Uterine smooth muscle cell (primary cell): Measurements from ENCODE around the gene QTRT2. TPM values are rescaled to one million over a fixed set of nuclear protein-coding genes. Genes with fewer than 3 reads are reported as not detected.

Experiments
- total RNA-seq: library from RNA; depleted of rRNA; stranded (reverse); fragments of >200 nt; gene quantifications from 2 replicates; pipeline ENCODE4 v1.2.3, GENCODE V29; 2014

Gene QTRT2
- total RNA-seq: 14.1 and 23.4 TPM in 2 replicates

GRCh38 chr3:114056130-114057010 lies at the start of gene QTRT2, which contains the start of gene CCDC191:
Gene QTRT2 (plus strand): TSS chr3:114056737. CDS start chr3:114065258, 8,521 bp downstream.
Gene CCDC191 (minus strand): TSS chr3:114056526. CDS start chr3:114056466, 60 bp downstream.

Other genes starting within 250 kb of the QTRT2 start
- gene GRAMD1C, start 217.9 kb upstream of the QTRT2 start, total RNA-seq: 5.9 and 7.6 TPM in 2 replicates
- gene ZDHHC23, start 108.7 kb upstream of the QTRT2 start, total RNA-seq: 0.55 and 1.1 TPM in 2 replicates
- gene CCDC191, start 211 bp upstream of the QTRT2 start, total RNA-seq: 1.2 and 2.5 TPM in 2 replicates
- not detected in 2 replicates for gene DRD3, start 122.3 kb downstream of the QTRT2 start, total RNA-seq
- gene ZNF80, start 180.8 kb downstream of the QTRT2 start, total RNA-seq: not detected in 2 replicates
- not detected in 2 replicates for gene TIGIT, start 237.3 kb downstream of the QTRT2 start, total RNA-seq